GM19467 (cell line): ENCODE data around the gene SYNGAP1.
"Not testable (repeated sequence)": the region's sequence is repeated elsewhere in the genome, so short reads cannot be mapped to it uniquely, and the experiment has no call there.

Experiments
- ATAC-seq: cut with Tn5 transposase; IDR thresholded peaks from one replicate; pipeline ENCODE4 v1.9.1; 2021; ENCODE audit warnings: mild to moderate bottlenecking, moderate library complexity; ENCODE audit not compliant: unreplicated experiment

SYNGAP1 gene

GRCh38 chr6:33466075-33466735, 46.3 kb downstream of the SYNGAP1 start:
- ATAC-seq = no peak

- no peak for ATAC-seq
Observed at GRCh38 chr6:33467091-33467490, 47.2 kb downstream of the SYNGAP1 start.

GRCh38 chr6:33469661-33470060, 49.8 kb downstream of the SYNGAP1 start:
- no peak for ATAC-seq

GRCh38 chr6:33477864-33478263, 58.0 kb downstream of the SYNGAP1 start:
- ATAC-seq = no peak

GRCh38 chr6:33481192-33481591, 61.3 kb downstream of the SYNGAP1 start:
- ATAC-seq = no peak

DNA sequence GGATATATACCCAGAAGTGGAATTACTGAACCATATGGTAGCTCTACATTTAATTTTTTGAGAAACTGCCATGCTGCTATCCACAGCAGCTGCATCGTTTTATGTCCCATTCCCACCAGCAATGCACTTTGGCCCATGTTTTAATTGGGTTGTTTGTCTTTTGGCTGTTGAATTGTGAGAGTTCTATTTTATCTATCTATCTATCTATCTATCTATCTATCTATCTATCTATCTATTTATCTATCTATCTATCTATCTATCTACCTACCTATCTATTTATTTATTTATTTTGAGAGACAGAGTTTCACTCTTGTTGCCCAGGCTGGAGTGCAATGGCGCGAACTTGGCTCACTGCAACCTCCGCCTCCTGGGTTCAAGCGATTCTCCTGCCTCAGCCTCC, 62.8 kb downstream of the SYNGAP1 start:
- not testable (repeated sequence) for ATAC-seq

- ATAC-seq = no peak
Observed at GRCh38 chr6:33483678-33484077, 63.8 kb downstream of the SYNGAP1 start.

DNA sequence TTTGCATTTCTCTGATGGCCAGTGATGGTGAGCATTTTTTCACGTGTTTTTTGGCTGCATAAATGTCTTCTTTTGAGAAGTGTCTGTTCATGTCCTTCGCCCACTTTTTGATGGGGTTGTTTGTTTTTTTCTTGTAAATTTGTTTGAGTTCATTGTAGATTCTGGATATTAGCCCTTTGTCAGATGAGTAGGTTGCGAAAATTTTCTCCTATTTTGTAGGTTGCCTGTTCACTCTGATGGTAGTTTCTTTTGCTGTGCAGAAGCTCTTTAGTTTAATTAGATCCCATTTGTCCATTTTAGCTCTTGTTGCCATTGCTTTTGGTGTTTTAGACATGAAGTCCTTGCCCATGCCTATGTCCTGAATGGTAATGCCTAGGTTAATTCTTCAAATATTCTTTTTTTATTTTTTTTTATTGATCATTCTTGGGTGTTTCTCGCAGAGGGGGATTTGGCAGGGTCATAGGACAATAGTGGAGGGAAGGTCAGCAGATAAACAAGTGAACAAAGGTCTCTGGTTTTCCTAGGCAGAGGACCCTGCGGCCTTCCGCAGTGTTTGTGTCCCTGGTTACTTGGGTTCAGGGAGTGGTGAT, 64.9 kb downstream of the SYNGAP1 start:
- ATAC-seq = not testable (repeated sequence)

- not testable (repeated sequence) for ATAC-seq
Observed at GRCh38 chr6:33485680-33486079, 65.8 kb downstream of the SYNGAP1 start.

- no peak for ATAC-seq
Observed at GRCh38 chr6:33488339-33488738, 68.5 kb downstream of the SYNGAP1 start.

DNA sequence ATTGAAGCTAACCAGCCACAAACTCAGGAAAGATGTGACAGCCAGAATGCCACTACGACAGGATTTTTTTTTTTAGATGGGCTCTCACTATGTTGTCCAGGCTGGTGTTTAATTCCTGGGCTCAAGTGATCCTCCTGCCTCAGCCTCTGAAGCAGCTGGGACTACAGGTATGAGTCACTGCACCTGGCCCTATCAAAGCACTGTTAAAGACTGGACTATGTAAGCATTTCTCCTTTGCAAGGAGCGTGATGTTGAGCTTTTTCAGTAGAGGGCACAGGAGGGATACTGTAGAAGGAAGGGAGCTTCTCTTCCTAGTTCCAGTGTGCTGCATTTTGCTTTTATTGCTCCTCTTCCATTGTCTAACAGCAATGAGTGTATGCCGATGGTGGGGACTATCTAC, 70.3 kb downstream of the SYNGAP1 start:
- ATAC-seq = no peak

GRCh38 chr6:33490621-33491020, 70.8 kb downstream of the SYNGAP1 start:
- no peak for ATAC-seq

GRCh38 chr6:33492093-33492492, 72.2 kb downstream of the SYNGAP1 start:
- ATAC-seq = no peak

DNA sequence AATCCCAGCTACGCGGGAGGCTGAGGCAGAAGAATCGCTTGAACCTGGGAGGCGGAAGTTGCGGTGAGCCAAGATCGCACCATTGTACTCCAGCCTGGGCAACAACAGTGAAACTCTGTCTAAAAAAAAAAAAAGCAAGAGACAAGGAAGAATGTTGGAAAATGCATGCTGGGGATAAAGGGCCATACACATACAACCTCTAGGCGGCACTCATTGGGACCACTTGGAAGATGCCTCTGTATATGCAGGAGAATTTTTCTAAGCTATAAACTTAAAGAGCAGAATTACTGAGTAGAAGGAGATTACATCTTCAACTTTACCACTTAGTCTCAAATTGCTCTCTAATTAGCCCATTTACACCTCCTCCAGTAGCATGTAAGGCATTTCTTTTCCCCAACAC, 77.3 kb downstream of the SYNGAP1 start:
- no peak for ATAC-seq

GRCh38 chr6:33502486-33502885, 82.6 kb downstream of the SYNGAP1 start:
- no peak for ATAC-seq

- no peak for ATAC-seq
Observed at GRCh38 chr6:33504486-33504885, 84.6 kb downstream of the SYNGAP1 start.
